Skeletal muscle satellite cell (primary cell): Measurements from ENCODE around the gene BAMBI.

Experiments
- H3K27me3 ChIP-seq: 2 replicates; pipeline ENCODE4 v1.7.0; 2013; ENCODE audit warnings: low read length; ENCODE audit not compliant: control insufficient read depth, insufficient read depth
- H3K36me3 ChIP-seq: 2 replicates; pipeline ENCODE4 v1.7.0; 2013; ENCODE audit warnings: mild to moderate bottlenecking, control low read depth, low read length; ENCODE audit not compliant: insufficient read depth
- H3K4me1 ChIP-seq: 2 replicates; pipeline ENCODE4 v1.7.0; 2013; ENCODE audit warnings: low read length; ENCODE audit not compliant: control insufficient read depth, insufficient read depth
- H3K4me2 ChIP-seq: 2 replicates; pipeline ENCODE4 v1.7.0; 2013; ENCODE audit warnings: mild to moderate bottlenecking, low read length
- H3K4me3 ChIP-seq: 2 replicates; pipeline ENCODE4 v1.7.0; 2013; ENCODE audit warnings: low read length
- H3K9ac ChIP-seq: 2 replicates; pipeline ENCODE4 v1.7.0; 2013; ENCODE audit warnings: mild to moderate bottlenecking, low read depth, low read length, moderate library complexity
- H3K9me3 ChIP-seq: replicated peaks from 2 replicates; pipeline ENCODE4 v1.7.0; 2013; ENCODE audit warnings: mild to moderate bottlenecking, control low read depth, low read length

Gene BAMBI

DNA sequence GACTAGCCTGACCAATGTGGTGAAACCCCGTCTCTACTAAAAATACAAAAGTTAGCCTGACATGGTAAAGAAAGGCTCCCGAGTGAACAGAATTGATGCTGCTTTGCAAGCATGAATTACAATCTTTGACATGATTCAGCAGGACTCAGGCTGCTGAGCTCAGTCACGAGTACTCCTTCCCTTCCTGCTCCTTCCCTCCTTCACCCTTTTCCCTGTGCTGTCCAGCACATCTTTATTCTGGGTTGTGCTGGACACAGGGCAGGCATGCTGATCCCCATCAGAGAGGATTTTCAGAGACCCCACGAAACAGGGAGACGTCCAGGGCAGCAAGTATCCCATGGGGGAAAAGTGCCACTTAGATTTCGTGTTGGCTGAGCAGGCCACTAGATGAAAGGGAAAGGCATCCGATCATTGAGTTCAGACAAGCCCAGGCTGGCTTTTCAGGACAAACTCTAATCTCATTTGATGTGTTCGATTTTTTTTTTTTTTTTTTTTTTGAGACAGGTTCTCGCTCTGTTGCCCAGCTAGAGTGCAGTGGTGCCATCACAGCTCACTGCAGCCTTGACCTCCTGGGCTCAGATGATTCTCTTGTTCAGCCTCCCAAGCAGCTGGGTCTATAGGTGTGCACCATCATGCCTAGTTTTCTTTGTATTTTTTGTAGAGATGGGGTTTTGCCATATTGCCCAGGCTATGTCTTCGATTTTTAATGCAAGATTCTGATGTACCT lies 36.5 kb downstream of the BAMBI start:
- Histone ChIP-seq H3K27me3 (peaks cover 7% of the 10 kb centered on the region), H3K36me3 (no peaks in the 10 kb centered on the region), H3K9ac (no peak overlapping the region), H3K4me2 (no peak overlapping the region), H3K4me3 (no peak overlapping the region), H3K4me1 (no peaks in the 10 kb centered on the region), H3K9me3 (no peaks in the 10 kb centered on the region)

DNA sequence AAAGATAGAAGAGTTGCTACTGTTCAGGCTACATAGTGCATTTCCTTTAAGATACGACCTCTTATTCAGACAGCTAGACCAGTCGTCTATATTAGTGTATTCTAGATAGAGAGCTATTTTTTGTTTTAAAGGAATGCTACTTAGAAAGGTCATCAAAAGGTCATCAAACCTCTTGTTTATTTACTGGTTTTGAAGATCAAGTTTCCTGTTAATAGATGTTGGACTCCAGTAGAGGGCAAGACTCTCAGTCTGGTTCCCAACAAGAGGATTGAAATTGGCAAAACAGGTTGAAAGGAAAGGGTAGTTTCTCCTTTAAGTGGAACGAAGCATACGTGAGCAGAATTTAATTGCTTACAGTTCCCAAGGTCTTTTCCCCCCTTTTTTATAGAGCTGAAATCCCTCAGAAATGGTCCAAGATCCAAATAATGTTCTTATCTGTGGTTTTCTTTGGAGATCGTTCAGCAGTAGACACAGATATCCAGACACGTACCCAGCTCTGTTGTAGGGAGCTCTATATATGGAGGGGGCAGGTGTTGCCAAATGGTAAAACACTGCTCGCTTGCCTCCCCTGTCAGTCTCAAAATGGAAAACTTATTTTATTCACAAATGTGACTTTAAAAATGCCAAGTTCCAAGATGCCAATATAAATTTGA lies 37.2 kb downstream of the BAMBI start:
- Histone ChIP-seq H3K9ac (no peak overlapping the region), H3K27me3 (peaks cover under 1% of the 10 kb centered on the region), H3K4me2 (no peak overlapping the region), H3K36me3 (no peaks in the 10 kb centered on the region), H3K4me3 (no peak overlapping the region), H3K4me1 (peaks cover 3% of the 10 kb centered on the region), H3K9me3 (no peaks in the 10 kb centered on the region)

DNA sequence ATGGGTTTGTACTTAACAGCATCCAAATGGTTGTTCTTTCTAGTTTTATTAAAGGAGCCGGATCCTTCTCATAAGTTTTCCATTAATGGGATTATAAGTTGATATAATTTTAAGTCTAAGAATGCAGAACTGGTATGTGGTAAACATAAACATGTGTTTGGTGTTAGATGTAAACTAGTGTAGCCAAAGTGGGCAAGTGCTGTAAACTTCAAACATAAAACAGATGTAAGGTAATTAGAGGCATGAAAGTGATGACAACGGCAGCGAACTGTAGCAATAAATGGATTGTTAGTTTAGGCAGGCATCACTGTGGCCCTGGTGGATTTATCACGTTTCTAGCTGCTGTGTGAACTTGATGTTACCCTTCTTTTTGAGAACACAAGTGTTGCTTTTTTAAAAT lies 37.9 kb downstream of the BAMBI start:
- Histone ChIP-seq H3K9me3 (no peaks in the 10 kb centered on the region), H3K9ac (no peak overlapping the region)

DNA sequence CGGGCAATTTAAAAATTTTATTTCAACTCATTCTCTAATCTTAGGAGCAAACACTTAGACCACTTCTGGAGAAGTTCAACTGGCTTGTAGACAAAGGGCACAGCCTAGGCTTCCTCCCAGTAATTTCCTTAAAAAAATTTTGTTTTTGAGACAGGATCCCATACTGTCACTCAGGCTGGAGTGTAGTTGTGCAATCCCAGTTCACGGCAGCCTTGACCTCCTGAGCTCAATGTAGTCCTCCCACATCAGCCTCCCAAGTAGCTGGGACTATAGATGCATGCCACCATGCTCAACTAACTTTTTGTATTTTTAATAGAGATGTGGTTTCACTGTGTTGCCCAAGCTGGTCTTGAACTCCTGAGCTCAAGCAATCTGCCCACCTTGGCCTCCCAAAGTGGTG lies 38.4 kb downstream of the BAMBI start:
- H3K4me2 ChIP-seq, result no peak overlapping the region
- H3K36me3 ChIP-seq, result no peaks in the 10 kb centered on the region
- H3K4me1 ChIP-seq, result peaks cover 11% of the 10 kb centered on the region
- no peak overlapping the region for H3K4me3 ChIP-seq
- no peaks in the 10 kb centered on the region for H3K27me3 ChIP-seq
- H3K9me3 ChIP-seq, result no peaks in the 10 kb centered on the region
- no peak overlapping the region for H3K9ac ChIP-seq

More for the DNA sequence above, 37.9 kb downstream of the BAMBI start:
- no peak overlapping the region for H3K4me3 ChIP-seq
- no peak overlapping the region for H3K4me2 ChIP-seq
- H3K36me3 ChIP-seq, result no peaks in the 10 kb centered on the region
- no peaks in the 10 kb centered on the region for H3K27me3 ChIP-seq
- peaks cover 11% of the 10 kb centered on the region for H3K4me1 ChIP-seq

DNA sequence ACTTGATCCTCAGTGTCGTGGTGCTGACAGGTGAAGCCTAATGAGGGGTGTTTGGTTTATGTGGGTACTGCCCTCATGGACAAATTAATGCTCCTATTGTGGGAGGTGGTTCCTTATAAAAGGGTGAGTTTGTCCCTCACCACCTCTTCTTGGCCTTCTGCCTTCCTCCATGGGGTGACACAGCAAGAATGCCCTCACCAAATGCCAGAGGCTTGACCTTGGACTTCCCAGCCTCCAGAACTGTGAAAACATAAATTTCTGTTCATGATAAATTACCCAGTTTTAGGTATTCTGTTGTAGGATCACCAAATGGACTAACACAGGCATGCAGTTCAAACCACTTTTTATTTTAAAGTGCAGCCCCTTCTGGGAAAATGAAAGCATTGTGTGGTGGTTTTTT lies 39.4 kb downstream of the BAMBI start:
- H3K9ac ChIP-seq, result no peak overlapping the region
- H3K36me3 ChIP-seq, result no peaks in the 10 kb centered on the region
- no peak overlapping the region for H3K4me3 ChIP-seq
- H3K27me3 ChIP-seq, result no peaks in the 10 kb centered on the region
- peaks cover 14% of the 10 kb centered on the region for H3K4me1 ChIP-seq
- no peaks in the 10 kb centered on the region for H3K9me3 ChIP-seq
- no peak overlapping the region for H3K4me2 ChIP-seq

DNA sequence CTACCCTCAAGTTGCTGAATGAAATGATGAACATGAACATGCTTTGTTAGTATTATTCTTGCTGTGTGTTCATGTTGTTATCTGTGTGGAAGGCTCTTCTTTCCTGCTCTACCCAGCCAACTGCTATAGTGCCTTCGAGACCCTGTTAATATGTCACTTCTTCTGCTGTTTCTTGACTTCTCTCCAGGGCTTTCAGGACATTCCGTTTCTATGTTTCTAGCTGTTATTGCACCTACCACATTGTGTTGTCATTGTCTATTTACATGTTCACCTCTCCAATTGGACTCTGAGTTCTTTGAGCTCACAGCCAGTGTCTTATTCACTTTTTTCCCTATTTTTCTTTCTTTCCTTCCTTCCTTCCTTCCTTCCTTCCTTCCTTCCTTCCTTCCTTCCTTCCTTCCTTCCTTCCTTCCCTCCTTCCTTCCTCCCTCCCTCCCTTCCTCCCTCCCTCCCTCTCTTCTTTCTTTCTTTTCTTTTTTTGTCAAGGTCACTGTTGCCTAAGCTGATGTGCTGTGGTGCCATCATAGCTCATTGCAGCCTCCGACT lies 40.4 kb downstream of the BAMBI start:
- no peaks in the 10 kb centered on the region for H3K36me3 ChIP-seq
- H3K4me3 ChIP-seq, result no peak overlapping the region
- H3K9ac ChIP-seq, result no peak overlapping the region
- peaks cover 20% of the 10 kb centered on the region for H3K4me1 ChIP-seq
- no peaks in the 10 kb centered on the region for H3K9me3 ChIP-seq
- no peak overlapping the region for H3K4me2 ChIP-seq
- H3K27me3 ChIP-seq, result no peaks in the 10 kb centered on the region

DNA sequence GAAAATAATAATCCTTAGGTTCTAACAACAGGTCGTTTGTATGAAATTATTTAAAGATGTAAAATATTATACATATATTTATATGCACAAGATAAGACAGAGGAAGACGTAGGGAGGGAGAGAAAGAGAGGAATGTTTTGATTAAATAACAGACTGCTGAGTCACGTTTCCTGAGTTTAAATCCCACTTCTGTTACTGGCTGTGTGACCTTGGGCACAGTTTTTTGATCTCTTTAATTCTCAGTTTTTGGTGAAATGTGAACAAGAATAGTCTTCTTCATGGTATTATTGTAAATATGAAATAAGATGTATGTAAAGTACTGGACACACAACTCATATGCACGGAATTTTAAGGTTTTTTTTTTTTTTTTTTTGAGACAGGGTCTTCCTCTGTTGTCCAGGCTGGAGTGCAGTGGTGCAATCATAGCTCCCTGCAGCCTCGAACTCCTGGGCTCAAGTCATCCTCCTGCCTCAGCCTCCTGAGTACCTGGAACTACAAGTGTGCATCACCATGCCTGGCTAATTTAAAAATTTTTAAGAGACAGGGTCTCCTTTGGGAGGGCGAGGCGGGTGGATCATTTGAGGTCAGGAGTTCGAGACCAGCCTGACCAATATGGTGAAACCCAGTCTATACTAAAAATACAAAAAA lies 42.6 kb downstream of the BAMBI start:
- H3K9ac ChIP-seq, result no peak overlapping the region
- no peaks in the 10 kb centered on the region for H3K27me3 ChIP-seq
- no peaks in the 10 kb centered on the region for H3K9me3 ChIP-seq
- H3K4me1 ChIP-seq, result peaks cover 21% of the 10 kb centered on the region
- no peak overlapping the region for H3K4me3 ChIP-seq
- H3K4me2 ChIP-seq, result peak overlapping the region; percentile 31
- no peaks in the 10 kb centered on the region for H3K36me3 ChIP-seq

DNA sequence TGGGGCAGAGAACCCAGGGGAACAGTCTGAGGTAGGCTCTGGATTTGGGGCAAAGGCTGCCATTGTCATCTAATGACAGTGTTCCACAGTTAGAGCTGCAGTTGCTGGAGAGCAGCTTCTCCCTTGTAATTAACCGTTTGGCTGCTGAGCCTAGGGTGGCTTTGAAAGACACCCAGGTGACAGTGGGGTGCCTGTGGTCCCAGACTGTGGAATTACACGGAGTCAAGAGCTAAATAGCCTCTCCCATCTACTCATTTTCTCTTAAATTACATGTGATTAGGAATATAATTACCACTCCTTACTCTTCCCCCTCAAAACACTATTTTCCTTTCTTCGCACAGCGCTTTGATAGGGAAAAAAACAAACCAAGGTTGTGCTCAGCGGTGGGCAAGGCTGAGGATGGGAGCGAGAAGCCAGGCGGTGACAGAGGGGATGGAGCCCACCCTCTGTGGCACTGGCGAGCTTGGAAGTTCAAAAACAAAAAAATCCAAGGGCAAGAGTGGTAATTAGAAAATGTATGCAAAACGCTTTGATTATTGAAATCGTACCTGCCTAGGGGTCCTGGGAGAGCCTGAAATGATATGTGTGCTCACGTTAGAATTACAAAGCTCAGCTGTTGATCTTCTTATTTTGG lies 44.1 kb downstream of the BAMBI start:
- H3K27me3 ChIP-seq, result no peaks in the 10 kb centered on the region
- H3K36me3 ChIP-seq, result no peaks in the 10 kb centered on the region
- peak overlapping the region; percentile 70 for H3K4me3 ChIP-seq
- H3K9me3 ChIP-seq, result no peaks in the 10 kb centered on the region
- H3K4me1 ChIP-seq, result peaks cover 21% of the 10 kb centered on the region
- H3K4me2 ChIP-seq, result peak overlapping the region; percentile 86
- no peak overlapping the region for H3K9ac ChIP-seq

DNA sequence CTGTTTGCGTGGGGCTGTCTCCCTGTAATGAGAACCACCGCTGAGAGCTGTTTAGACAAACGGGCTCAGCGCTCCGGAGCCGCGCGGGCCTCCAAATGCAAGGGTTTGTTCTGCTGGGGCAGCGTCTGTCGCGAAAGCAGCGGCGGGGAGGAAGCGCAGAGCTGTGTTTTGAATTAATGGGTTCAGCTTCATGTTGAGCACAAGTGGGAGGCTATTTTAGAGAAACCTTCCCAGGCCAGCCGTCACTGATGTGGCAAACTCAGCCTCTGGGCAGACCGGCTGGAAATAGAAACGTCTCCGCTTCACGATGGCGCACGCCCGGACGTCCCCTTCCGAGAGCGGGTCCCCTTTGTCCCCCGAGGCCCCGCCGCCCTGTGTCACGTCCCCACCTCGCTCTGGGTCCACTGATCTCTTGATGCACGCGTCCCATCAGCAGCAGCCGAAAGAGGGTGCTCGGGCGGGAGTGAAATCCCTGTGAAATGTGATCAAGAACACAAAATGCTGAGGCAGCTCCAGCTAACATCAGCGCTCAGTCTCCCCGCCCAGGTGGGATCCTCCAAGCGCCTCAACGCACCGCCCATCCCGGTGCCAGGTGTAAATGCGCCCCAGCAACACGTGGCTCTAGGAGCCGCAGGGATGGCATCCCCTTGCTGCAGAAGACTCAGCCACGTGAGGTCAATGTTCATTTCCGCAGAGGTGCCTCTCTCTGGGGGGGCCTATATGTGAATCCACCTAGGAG lies 44.9 kb downstream of the BAMBI start:
- H3K9me3 ChIP-seq, result no peaks in the 10 kb centered on the region
- H3K4me3 ChIP-seq, result peak overlapping the region; percentile 70
- H3K4me2 ChIP-seq, result peak overlapping the region; percentile 86
- no peaks in the 10 kb centered on the region for H3K36me3 ChIP-seq
- peak overlapping the region; percentile 55 for H3K9ac ChIP-seq
- H3K27me3 ChIP-seq, result no peaks in the 10 kb centered on the region
- peaks cover 21% of the 10 kb centered on the region for H3K4me1 ChIP-seq

DNA sequence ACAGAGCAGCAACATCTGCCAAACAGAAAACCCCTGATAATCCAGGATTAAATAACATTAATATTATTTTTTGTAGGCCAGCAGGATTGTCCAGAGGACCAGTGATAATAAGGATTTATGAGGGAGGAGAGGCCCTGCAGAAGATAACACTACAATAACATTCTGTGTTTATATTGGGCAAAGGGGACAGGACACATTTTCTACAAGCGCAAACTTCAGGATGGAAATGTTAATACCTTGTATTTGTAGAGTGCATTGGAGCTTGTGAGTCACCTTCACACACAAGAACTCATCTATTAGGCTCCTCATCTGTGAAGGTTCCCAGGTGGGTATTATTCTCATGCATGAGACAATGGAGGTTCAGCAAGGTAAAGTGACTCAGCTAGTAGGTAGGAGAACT lies 51.0 kb downstream of the BAMBI start:
- no peak overlapping the region for H3K9ac ChIP-seq
- H3K4me1 ChIP-seq, result peaks cover 5% of the 10 kb centered on the region
- H3K9me3 ChIP-seq, result no peaks in the 10 kb centered on the region
- H3K4me2 ChIP-seq, result no peak overlapping the region
- H3K4me3 ChIP-seq, result no peak overlapping the region
- no peaks in the 10 kb centered on the region for H3K27me3 ChIP-seq
- H3K36me3 ChIP-seq, result no peaks in the 10 kb centered on the region
